CD8-positive, alpha-beta memory T cell (primary cell): ENCODE results near the gene TIMP2. TPM values are rescaled to one million over a fixed set of nuclear protein-coding genes. Genes with fewer than 3 reads are reported as not detected.
"Not testable (repeated sequence)": the region's sequence is repeated elsewhere in the genome, so short reads cannot be mapped to it uniquely, and the experiment has no call there.

Experiments
- CTCF ChIA-PET: fragments of 350-600 bp; sonication (Branson Sonifier 250); formaldehyde crosslinking; loops from one replicate; lab custom pipeline; 2021; ENCODE audit warnings: antibody characterized with exemption; lab: Charles Lee
- POLR2A ChIA-PET: fragments of 350-600 bp; sonication (Branson Sonifier 250); formaldehyde crosslinking; loops from one replicate; lab custom pipeline; 2021; ENCODE audit warnings: antibody characterized with exemption; lab: Charles Lee
- DNase-seq, 5 donors: peaks; one replicate each; pipeline versions ENCODE4 v3.0.0 to v3.0.0-alpha.2; 2020 to 2022; ENCODE audit warnings: mixed read lengths in 1 of 5
- H3K27ac ChIP-seq: one replicate; pipeline ENCODE4 v1.7.0; 2013; ENCODE audit warnings: low read depth, mild to moderate bottlenecking, low read length, moderate library complexity
- H3K27me3 ChIP-seq: 2 replicates; pipeline ENCODE4 v1.7.0; 2013; ENCODE audit warnings: low read length, mild to moderate bottlenecking; ENCODE audit not compliant: insufficient read depth, poor library complexity, severe bottlenecking
- H3K36me3 ChIP-seq: 2 replicates; pipeline ENCODE4 v1.7.0; 2013; ENCODE audit warnings: mild to moderate bottlenecking, low read length, moderate library complexity; ENCODE audit not compliant: insufficient read depth
- H3K4me1 ChIP-seq: 2 replicates; pipeline ENCODE4 v1.7.0; 2013; ENCODE audit warnings: mild to moderate bottlenecking, low read length, moderate library complexity; ENCODE audit not compliant: insufficient read depth
- H3K4me3 ChIP-seq: 2 replicates; pipeline ENCODE4 v1.7.0; 2013; ENCODE audit warnings: mild to moderate bottlenecking, low read length
- H3K9me3 ChIP-seq: 2 replicates; pipeline ENCODE4 v1.7.0; 2013; ENCODE audit warnings: mild to moderate bottlenecking, low read length
- H3K27ac Mint-ChIP-seq, 8 donors: one replicate each; pipeline ENCODE4 v1.8.0; 2020 to 2021; ENCODE audit warnings: mixed read lengths in 8 of 8, mild to moderate bottlenecking in 6 of 8, inconsistent platforms in 3 of 8, moderate library complexity in 3 of 8
- H3K27me3 Mint-ChIP-seq, 2 donors: one replicate each; pipeline ENCODE4 v1.8.0; 2020 to 2021; ENCODE audit warnings: mixed read lengths in 2 of 2, mild to moderate bottlenecking in 1 of 2, moderate library complexity in 1 of 2
- H3K36me3 Mint-ChIP-seq, 3 donors: one replicate each; pipeline ENCODE4 v1.8.0; 2020 to 2021; ENCODE audit warnings: mixed read lengths in 3 of 3, inconsistent platforms in 1 of 3, mild to moderate bottlenecking in 1 of 3
- H3K4me1 Mint-ChIP-seq, 3 donors: one replicate each; pipeline ENCODE4 v1.8.0; 2020 to 2021; ENCODE audit warnings: mixed read lengths in 3 of 3, inconsistent platforms in 1 of 3, mild to moderate bottlenecking in 1 of 3
- H3K4me3 Mint-ChIP-seq, 7 donors: one replicate each; pipeline ENCODE4 v1.8.0; 2020 to 2021; ENCODE audit warnings: mixed read lengths in 7 of 7, mild to moderate bottlenecking in 6 of 7, moderate library complexity in 4 of 7, inconsistent platforms in 2 of 7
- H3K9me3 Mint-ChIP-seq, 5 donors: one replicate each; pipeline ENCODE4 v1.8.0; 2020 to 2022; ENCODE audit warnings: mixed read lengths in 5 of 5, mild to moderate bottlenecking in 3 of 5, moderate library complexity in 2 of 5, inconsistent platforms in 1 of 5
- polyA plus RNA-seq: library from polyadenylated mRNA; unstranded; fragments of 300-500 nt; fragmentation: Illumina TruSeq; gene quantifications from one replicate; pipeline ENCODE4 v1.2.3, GENCODE V29; 2021
- total RNA-seq, 2 experiments: library from RNA; stranded (reverse); gene quantifications; one replicate each; pipeline ENCODE4 v1.2.3, GENCODE V29; 2021

Gene TIMP2
- total and polyA plus RNA-seq, 3 experiments from 2014 or later = 0.08 to 1.6 (median 1.3) TPM

DNA sequence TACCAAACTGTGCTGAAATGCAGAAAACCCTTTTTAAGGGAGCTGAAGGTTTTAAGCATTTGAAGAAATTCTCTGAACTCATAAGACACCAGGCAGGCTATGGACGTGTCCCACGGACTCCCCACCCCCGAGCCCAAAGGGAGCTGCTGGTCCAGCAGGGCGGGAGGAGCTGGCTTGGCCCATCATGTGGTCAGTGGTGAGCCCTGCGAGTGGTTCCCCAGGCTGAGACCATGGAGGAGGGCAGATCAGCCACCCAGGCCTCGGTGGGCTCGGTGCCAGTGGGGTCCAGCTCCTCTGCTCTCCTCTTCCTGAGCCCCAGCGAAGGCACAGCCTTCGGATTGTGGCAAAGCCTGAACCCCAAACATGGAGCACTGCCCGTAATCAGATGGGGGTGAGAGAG is 27.5 kb upstream of the TIMP2 start:
- Mint-ChIP-seq H3K4me1 (no peaks in the 10 kb centered on the region), H3K9me3 (peaks cover 4 to 19% (median 9%) of the 10 kb centered on the region in 5 donors), H3K27me3 (peaks cover 11 to 15% of the 10 kb centered on the region in 2 donors), H3K36me3 (peaks cover 0 to 7% (median 0%) of the 10 kb centered on the region in 3 donors), H3K4me3 (no peak overlapping the region), H3K27ac (no peak overlapping the region)
- Histone ChIP-seq H3K27ac (no peak overlapping the region), H3K9me3 (no peaks in the 10 kb centered on the region), H3K27me3 (no peaks in the 10 kb centered on the region), H3K36me3 (no peaks in the 10 kb centered on the region), H3K4me3 (no peak overlapping the region), H3K4me1 (no peaks in the 10 kb centered on the region)
- ChIA-PET CTCF (interaction anchor here (1.1 kb wide), 1 partner anchor 19 kb away, joined by 3 read pairs; no protein-coding TSS in a partner anchor), POLR2A (no interaction called here)
- no peak for DNase-seq

DNA sequence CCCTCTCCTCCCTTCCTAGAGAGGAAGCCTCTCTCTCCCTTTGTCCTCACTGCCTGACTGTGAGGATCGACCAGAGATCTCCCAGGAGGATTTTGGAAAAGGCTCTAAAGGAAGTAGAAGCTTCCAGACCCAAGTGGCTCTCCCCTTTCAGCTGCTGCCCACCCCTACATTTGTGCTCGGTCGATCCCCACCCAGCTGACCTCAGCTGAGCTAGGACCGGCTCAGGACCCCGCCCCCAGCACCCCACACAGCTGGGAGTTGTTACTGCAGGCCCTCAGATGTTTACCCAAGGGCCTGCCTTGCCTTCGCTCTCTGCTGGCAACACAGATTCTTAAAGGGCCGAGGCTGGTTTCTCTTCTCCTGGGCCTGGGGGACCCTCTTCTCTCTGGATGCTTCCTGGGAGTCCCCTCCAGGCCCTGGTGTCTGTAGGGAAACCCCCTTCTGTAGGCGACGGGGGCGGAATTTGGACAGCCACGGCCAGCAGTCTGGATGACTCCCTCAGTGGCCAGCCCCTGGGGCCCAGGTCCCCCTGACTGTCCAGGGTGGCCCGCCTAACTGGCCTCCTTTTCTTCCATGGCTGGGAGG is 26.9 kb upstream of the TIMP2 start:
- Mint-ChIP-seq H3K27me3 (peaks cover 11 to 15% of the 10 kb centered on the region in 2 donors), H3K4me1 (no peaks in the 10 kb centered on the region), H3K9me3 (peaks cover 4 to 19% (median 9%) of the 10 kb centered on the region in 5 donors), H3K36me3 (peaks cover 0 to 7% (median 0%) of the 10 kb centered on the region in 3 donors), H3K27ac (no peak overlapping the region), H3K4me3 (no peak overlapping the region)
- no peaks in the 10 kb centered on the region for H3K9me3 ChIP-seq
- H3K36me3 ChIP-seq = no peaks in the 10 kb centered on the region
- POLR2A ChIA-PET = no interaction called here
- no peak overlapping the region for H3K27ac ChIP-seq
- DNase-seq = no peak
- no peaks in the 10 kb centered on the region for H3K27me3 ChIP-seq
- H3K4me3 ChIP-seq = no peak overlapping the region
- H3K4me1 ChIP-seq = no peaks in the 10 kb centered on the region
- CTCF ChIA-PET = interaction anchor here (1.1 kb wide), 1 partner anchor 20 kb away, joined by 3 read pairs; no protein-coding TSS in a partner anchor

DNA sequence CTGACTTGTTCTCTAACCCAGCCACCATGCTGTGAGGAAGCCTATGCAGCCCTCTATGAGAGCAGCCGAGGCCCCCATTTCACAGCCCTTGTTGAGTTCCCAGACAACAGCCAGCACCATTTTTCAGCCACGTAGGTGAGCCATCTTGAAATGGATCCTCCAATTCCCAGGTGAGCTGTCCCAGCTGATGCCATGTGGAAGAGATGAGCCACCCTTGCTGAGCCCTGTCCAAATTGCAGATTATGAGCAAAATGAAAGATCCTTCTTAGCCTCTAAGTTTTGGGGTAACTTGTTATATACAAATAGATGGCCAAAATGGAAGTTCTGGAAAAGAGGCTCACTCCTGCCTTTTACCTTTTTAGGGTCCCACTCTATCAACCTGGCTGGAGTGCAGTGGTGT is 25.7 kb upstream of the TIMP2 start:
- Histone ChIP-seq H3K4me3 (no peak overlapping the region), H3K9me3 (no peaks in the 10 kb centered on the region), H3K4me1 (no peaks in the 10 kb centered on the region), H3K36me3 (no peaks in the 10 kb centered on the region), H3K27ac (no peak overlapping the region), H3K27me3 (no peaks in the 10 kb centered on the region)
- Mint-ChIP-seq H3K9me3 (peaks cover 4 to 19% (median 8%) of the 10 kb centered on the region in 5 donors), H3K4me1 (no peaks in the 10 kb centered on the region), H3K27ac (no peak overlapping the region), H3K27me3 (peaks cover 8 to 22% of the 10 kb centered on the region in 2 donors), H3K36me3 (peaks cover 0 to 7% (median 0%) of the 10 kb centered on the region in 3 donors), H3K4me3 (no peak overlapping the region)
- ChIA-PET POLR2A (no interaction called here), CTCF (no interaction called here)
- no peak for DNase-seq

DNA sequence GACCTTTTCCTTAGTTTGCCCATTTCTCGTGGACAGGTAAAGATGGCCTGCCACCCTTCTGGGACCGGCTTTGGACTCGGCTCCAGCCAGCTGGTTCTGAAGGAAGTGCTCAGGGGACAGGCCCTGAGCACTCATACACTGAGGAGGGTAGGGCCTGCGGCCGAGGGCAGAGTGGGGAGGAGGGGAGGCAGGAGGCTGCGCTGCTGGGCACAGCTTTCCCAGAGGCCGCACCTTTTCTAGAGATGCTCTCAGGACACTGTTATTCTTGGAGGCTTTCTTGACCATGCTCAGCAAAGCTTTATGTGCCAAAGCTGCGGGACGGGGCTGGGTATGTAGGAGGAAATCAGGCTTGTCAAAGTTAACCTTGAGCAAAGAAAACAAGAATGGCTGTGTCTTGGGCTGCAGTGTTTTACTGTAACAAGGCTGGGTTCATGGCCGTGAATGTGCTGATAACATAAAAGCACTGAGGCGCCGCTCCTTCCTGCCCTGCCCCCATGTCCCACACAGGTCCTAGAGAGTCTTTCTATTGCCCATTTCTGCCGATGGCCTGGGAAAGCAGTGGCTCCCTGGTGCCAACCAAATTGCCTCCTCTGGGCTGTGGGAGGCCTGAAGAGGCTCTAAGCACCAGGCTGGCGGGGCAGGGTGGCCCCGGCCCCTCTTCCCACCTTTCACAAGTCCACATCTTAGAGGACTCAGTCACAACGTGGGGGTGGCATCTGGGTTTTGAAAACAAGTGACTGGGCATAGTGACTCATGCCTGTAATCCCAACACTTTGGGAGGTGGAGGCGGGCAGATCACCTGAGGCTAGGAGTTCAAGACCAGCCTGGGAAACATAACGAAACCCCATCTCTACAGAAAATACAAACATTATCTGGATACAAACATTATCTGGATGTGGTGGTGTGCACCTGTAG is 22.3 kb upstream of the TIMP2 start:
- Mint-ChIP-seq H3K27me3 (peaks cover 9 to 25% of the 10 kb centered on the region in 2 donors), H3K4me3 (no peak overlapping the region), H3K4me1 (no peaks in the 10 kb centered on the region), H3K9me3 (peaks cover 4 to 19% (median 8%) of the 10 kb centered on the region in 5 donors), H3K27ac (no peak overlapping the region), H3K36me3 (peaks cover 0 to 7% (median 0%) of the 10 kb centered on the region in 3 donors)
- CTCF ChIA-PET = interaction anchor here (1.5 kb wide), 1 partner anchor 23 kb away, joined by 3 read pairs; no protein-coding TSS in a partner anchor
- H3K27ac ChIP-seq = no peak overlapping the region
- no peak overlapping the region for H3K4me3 ChIP-seq
- POLR2A ChIA-PET = no interaction called here
- H3K9me3 ChIP-seq = no peaks in the 10 kb centered on the region
- DNase-seq = no peak
- H3K4me1 ChIP-seq = no peaks in the 10 kb centered on the region
- H3K36me3 ChIP-seq = no peaks in the 10 kb centered on the region
- no peaks in the 10 kb centered on the region for H3K27me3 ChIP-seq

DNA sequence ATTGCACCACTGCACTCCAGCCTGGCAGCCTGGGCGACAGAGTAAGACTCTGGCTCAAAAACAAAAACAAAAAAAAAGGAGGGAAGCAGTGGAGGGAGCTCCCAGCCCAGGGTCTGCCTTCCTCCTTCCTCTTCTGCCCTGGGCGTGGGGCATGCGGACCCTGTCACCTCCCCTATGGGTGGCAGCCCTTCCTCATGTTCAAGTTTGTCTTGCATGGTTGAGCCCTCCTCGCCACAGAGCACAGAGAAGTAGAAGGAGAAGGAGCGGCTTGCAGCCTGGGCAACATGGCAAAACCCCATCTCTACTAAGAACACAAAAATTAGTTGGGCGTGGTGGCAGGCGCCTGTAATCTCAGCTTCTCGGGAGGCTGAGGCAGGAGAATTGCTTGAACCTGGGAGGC is 21.4 kb upstream of the TIMP2 start:
- Mint-ChIP-seq H3K9me3 (peaks cover 4 to 19% (median 8%) of the 10 kb centered on the region in 5 donors), H3K4me1 (no peaks in the 10 kb centered on the region), H3K36me3 (peaks cover 0 to 7% (median 0%) of the 10 kb centered on the region in 3 donors), H3K27me3 (peaks cover 10 to 28% of the 10 kb centered on the region in 2 donors), H3K27ac (no peak overlapping the region), H3K4me3 (no peak overlapping the region)
- POLR2A ChIA-PET = no interaction called here
- Histone ChIP-seq H3K9me3 (no peaks in the 10 kb centered on the region), H3K4me3 (no peak overlapping the region), H3K36me3 (no peaks in the 10 kb centered on the region), H3K27me3 (no peaks in the 10 kb centered on the region), H3K4me1 (no peaks in the 10 kb centered on the region), H3K27ac (no peak overlapping the region)
- no peak for DNase-seq
- CTCF ChIA-PET = no interaction called here

DNA sequence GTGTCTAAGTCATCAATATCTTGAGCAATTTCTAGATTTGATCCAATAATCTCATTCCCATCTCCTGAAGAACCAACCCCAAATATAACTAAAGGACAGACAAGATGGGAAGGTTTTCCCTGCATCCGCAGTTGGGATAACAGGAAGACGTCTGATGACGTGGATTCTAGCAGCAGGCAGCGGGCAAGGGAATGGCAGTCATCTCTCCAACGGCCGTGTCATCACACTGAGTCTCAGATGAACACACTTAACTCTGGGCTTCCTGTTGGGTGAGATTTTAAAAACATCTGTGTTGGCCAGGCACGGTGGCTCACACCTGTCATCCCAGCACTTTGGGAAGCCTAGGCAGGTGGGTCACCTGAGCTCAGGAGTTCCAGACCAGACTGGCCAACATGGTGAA is 20.9 kb upstream of the TIMP2 start:
- ChIA-PET POLR2A (no interaction called here), CTCF (no interaction called here)
- DNase-seq = no peak
- Histone ChIP-seq H3K4me1 (no peaks in the 10 kb centered on the region), H3K27ac (no peak overlapping the region), H3K9me3 (no peaks in the 10 kb centered on the region), H3K36me3 (no peaks in the 10 kb centered on the region), H3K27me3 (no peaks in the 10 kb centered on the region), H3K4me3 (no peak overlapping the region)
- H3K9me3 Mint-ChIP-seq = peaks cover 4 to 15% (median 8%) of the 10 kb centered on the region in 5 donors
- peaks cover 8 to 28% of the 10 kb centered on the region in 2 donors for H3K27me3 Mint-ChIP-seq
- H3K36me3 Mint-ChIP-seq = peaks cover 0 to 7% (median 0%) of the 10 kb centered on the region in 3 donors
- H3K27ac Mint-ChIP-seq = no peak overlapping the region
- no peaks in the 10 kb centered on the region for H3K4me1 Mint-ChIP-seq
- no peak overlapping the region for H3K4me3 Mint-ChIP-seq

DNA sequence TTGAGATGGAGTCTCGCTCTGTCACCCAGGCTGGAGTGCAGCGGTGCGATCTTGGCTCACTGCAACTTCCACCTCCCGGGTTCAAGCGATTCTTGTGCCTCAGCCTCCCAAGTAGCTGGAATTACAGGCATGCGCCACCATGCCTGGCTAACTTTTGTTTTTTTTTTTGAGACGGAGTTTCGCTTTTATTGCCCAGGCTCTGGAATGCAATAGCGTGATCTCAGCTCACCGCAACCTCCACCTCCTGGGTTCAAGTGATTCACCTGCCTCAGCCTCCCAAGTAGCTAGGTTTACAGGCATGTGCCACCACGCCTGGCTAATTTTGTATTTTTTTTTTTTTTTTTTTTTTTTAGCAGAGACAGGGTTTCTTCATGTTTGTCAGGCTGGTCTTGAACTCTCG is 20.3 kb upstream of the TIMP2 start:
- H3K4me3 ChIP-seq, DNase-seq, H3K9me3 ChIP-seq, H3K27ac ChIP-seq, POLR2A ChIA-PET, H3K9me3 Mint-ChIP-seq, H3K36me3 Mint-ChIP-seq, H3K4me3 Mint-ChIP-seq, H3K4me1 ChIP-seq, H3K4me1 Mint-ChIP-seq, H3K36me3 ChIP-seq, H3K27ac Mint-ChIP-seq, H3K27me3 ChIP-seq: not testable (repeated sequence)
- peaks cover 8 to 28% of the 10 kb centered on the region in 2 donors for H3K27me3 Mint-ChIP-seq
- CTCF ChIA-PET = interaction anchor here (0.6 kb wide), 1 partner anchor 116 kb away, joined by 3 read pairs; no protein-coding TSS in a partner anchor

DNA sequence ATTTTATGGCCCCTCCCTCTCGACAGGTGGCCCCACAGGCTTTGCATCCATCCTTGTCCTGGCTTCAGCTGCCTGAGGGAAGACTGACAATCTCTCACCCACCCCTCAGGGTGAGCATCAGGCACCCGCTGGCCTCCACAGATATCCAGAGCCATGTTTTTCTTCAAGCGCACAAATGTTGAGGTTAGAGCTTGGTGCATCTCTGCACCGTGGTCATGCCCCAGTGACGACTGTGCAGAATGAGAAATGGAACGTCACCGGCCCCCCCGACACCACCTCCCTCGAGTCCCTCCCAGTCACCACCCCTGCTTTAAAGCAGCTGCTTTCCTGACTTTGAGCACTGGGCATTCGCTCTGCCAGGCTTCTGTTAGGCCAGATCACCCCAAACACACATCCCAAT is 19.8 kb upstream of the TIMP2 start:
- H3K27ac ChIP-seq = no peak overlapping the region
- no peaks in the 10 kb centered on the region for H3K9me3 ChIP-seq
- Mint-ChIP-seq H3K4me1 (no peaks in the 10 kb centered on the region), H3K27ac (no peak overlapping the region), H3K9me3 (peaks cover 0 to 6% (median 2%) of the 10 kb centered on the region in 5 donors), H3K36me3 (no peaks in the 10 kb centered on the region), H3K27me3 (peaks cover 8 to 30% of the 10 kb centered on the region in 2 donors), H3K4me3 (no peak overlapping the region)
- H3K36me3 ChIP-seq = no peaks in the 10 kb centered on the region
- ChIA-PET POLR2A (no interaction called here), CTCF (interaction anchor here (0.6 kb wide), 1 partner anchor 117 kb away, joined by 3 read pairs; no protein-coding TSS in a partner anchor)
- no peak overlapping the region for H3K4me3 ChIP-seq
- no peaks in the 10 kb centered on the region for H3K27me3 ChIP-seq
- no peaks in the 10 kb centered on the region for H3K4me1 ChIP-seq
- DNase-seq = no peak
